Panc1 (cell line): ENCODE results near the gene KRT73. TPM values are rescaled to one million over a fixed set of nuclear protein-coding genes. Genes with fewer than 3 reads are reported as not detected.

Source experiments
- ATAC-seq: fragments of 200-7000 bp; cut with Tn5 transposase; 2 replicates; pipeline ENCODE4 v1.9.1; 2020; ENCODE audit warnings: mild to moderate bottlenecking, moderate library complexity
- BruUV-seq: library from RNA; stranded (reverse); fragments of 400-500 nt; replicated peaks from 2 replicates; lab custom pipeline; 2021; lab: Mats Ljungman, UMichigan
- CTCF ChIA-PET: fragments of 300-600 bp; sonication (Branson Sonifier 250); formaldehyde crosslinking; loops from one replicate; lab custom pipeline; 2022; ENCODE audit warnings: antibody characterized with exemption; lab: Charles Lee
- POLR2A ChIA-PET: fragments of 300-600 bp; sonication (Branson Sonifier 250); formaldehyde crosslinking; loops from one replicate; lab custom pipeline; 2022; ENCODE audit warnings: antibody characterized with exemption; lab: Charles Lee
- DNase-seq: peaks from one replicate; pipeline ENCODE4 v3.0.0-alpha.2; 2010; ENCODE audit warnings: low read depth, low spot score
- H3K27ac ChIP-seq: 2 replicates; pipeline ENCODE4 v1.5.1; 2011; ENCODE audit warnings: mild to moderate bottlenecking, low read length, inconsistent platforms
- H3K27me3 ChIP-seq: fragments of 200-500 bp; sonication (Bioruptor generic); 2 replicates; pipeline ENCODE4 v1.6.0; 2014; ENCODE audit warnings: low read length, inconsistent platforms; ENCODE audit not compliant: control insufficient read depth, insufficient read depth
- H3K36me3 ChIP-seq: fragments of 200-500 bp; sonication (Bioruptor generic); 2 replicates; pipeline ENCODE4 v1.5.1; 2014; ENCODE audit warnings: inconsistent platforms, mild to moderate bottlenecking, low read length, moderate library complexity; ENCODE audit not compliant: control insufficient read depth, insufficient read depth
- H3K4me1 ChIP-seq: 2 replicates; pipeline ENCODE4 v1.5.1; 2011; ENCODE audit warnings: inconsistent platforms, mild to moderate bottlenecking, low read length, moderate library complexity; ENCODE audit not compliant: control insufficient read depth, insufficient read depth
- H3K4me3 ChIP-seq, 2 experiments: 2 replicates each; pipeline ENCODE4 v1.5.1; 2011 to 2012; ENCODE audit warnings: low read depth in 2 of 2, low read length in 2 of 2, mild to moderate bottlenecking in 2 of 2, inconsistent platforms in 1 of 2, moderate library complexity in 1 of 2
- H3K9me3 ChIP-seq: fragments of 200-500 bp; sonication (Bioruptor generic); 2 replicates; pipeline ENCODE4 v1.5.1; 2014; ENCODE audit warnings: low read depth, mild to moderate bottlenecking, inconsistent platforms, low read length, moderate library complexity; ENCODE audit not compliant: control insufficient read depth, insufficient read depth
- POLR2AphosphoS5 ChIP-seq: IDR thresholded peaks from 2 replicates; pipeline ENCODE4 v1.6.1; 2012; ENCODE audit warnings: mild to moderate bottlenecking, low read depth, low read length, moderate library complexity
- SIN3A ChIP-seq: IDR thresholded peaks from 2 replicates; pipeline ENCODE4 v1.6.1; 2012; ENCODE audit warnings: low read depth, mild to moderate bottlenecking, low read length, moderate library complexity, borderline replicate concordance; ENCODE audit not compliant: insufficient read depth
- TCF7L2 ChIP-seq: IDR thresholded peaks from 2 replicates; pipeline ENCODE4 v1.6.1; 2011; ENCODE audit warnings: mild to moderate bottlenecking, low read depth, low read length, inconsistent platforms
- in situ Hi-C: cut with HindIII; loops from 2 replicates; pipeline ENCODE4 v1.10.0; 2016; ENCODE audit warnings: low sequenced_read_pairs, low pct_unique_long_range_greater_than_20kb
- intact Hi-C: fragments of 100-400 bp; cut with micrococcal nuclease; formaldehyde crosslinking; loops from one replicate; pipeline ENCODE4 v1.10.0; 2022; ENCODE audit not compliant: unreplicated experiment
- total RNA-seq: library from RNA; stranded (reverse); gene quantifications from one replicate; pipeline ENCODE4 v1.2.1, GENCODE V29; 2021; ENCODE audit not compliant: unreplicated experiment
- TF ChIP-seq, protein P1 (sequence below): fragments of 450-650 bp; IDR thresholded peaks from 2 replicates; pipeline ENCODE4 v1.5.1; 2017; ENCODE audit warnings: mild to moderate bottlenecking
- TF ChIP-seq, protein P2 (sequence below), 2 experiments: IDR thresholded peaks; 2 replicates each; pipeline ENCODE4 v1.6.1; 2011 to 2012; ENCODE audit warnings: low read depth in 2 of 2, control low read depth in 1 of 2, low read length in 1 of 2, mild to moderate bottlenecking in 1 of 2, moderate library complexity in 1 of 2; ENCODE audit not compliant: insufficient read depth in 1 of 2

Gene KRT73
- total RNA-seq, 1 experiment from 2014 or later, result not detected

DNA sequence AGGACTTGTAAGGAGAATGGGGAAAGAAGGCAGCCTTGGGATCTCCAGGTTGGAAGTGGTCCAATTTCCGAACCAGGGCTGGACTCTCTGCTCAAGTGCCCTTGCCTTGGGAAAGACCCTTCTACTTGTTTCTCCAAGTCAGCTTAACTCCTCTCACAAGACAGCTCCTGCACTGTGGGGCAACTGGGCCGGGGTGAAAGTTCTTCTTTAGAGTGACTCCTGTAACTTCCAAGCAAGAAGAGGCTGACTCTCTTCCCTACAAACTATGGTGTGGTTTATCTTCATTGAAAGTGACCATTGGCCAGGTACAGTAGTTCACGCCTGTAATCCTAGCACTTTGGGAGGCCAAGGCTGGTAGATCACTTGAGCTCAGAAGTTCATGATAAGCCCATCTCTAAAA lies 48.1 kb upstream of the KRT73 start:
- in situ Hi-C loops (no loop called here), intact Hi-C loops (no loop called here)
- Histone ChIP-seq H3K4me1 (no peaks in the 10 kb centered on the region), H3K27me3 (peaks cover 23% of the 10 kb centered on the region), H3K9me3 (no peaks in the 10 kb centered on the region), H3K4me3 (no peak overlapping the region), H3K36me3 (no peaks in the 10 kb centered on the region; the same call in 1 of the 2 replicates), H3K27ac (no peak overlapping the region)
- ATAC-seq, result no peak
- no TSS peak for BruUV-seq
- DNase-seq, result no peak
- no peak for TF ChIP-seq TCF7L2
- ChIA-PET CTCF (no interaction called here), POLR2A (no interaction called here)

DNA sequence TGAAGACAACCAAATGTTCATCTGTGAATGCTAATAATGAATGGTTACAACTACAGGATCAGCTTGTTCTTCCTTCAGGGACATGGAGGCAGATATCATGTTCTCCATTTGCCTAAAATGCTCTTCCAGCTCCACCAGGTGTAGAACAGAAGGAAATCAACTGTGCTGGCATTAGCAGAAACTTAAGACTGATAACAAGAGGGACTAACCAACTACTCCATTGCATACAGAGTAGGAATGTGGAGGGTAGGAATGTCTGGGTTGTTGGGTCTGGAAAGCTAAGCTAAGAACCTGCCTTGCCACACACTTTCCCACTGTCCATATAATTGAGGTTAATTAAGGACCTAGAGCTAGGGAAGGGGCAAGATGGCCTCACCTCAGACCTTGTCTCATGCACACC lies 45.1 kb upstream of the KRT73 start:
- TF ChIP-seq SIN3A (no peak), TCF7L2 (no peak)
- TF ChIP-seq, protein P1, sequence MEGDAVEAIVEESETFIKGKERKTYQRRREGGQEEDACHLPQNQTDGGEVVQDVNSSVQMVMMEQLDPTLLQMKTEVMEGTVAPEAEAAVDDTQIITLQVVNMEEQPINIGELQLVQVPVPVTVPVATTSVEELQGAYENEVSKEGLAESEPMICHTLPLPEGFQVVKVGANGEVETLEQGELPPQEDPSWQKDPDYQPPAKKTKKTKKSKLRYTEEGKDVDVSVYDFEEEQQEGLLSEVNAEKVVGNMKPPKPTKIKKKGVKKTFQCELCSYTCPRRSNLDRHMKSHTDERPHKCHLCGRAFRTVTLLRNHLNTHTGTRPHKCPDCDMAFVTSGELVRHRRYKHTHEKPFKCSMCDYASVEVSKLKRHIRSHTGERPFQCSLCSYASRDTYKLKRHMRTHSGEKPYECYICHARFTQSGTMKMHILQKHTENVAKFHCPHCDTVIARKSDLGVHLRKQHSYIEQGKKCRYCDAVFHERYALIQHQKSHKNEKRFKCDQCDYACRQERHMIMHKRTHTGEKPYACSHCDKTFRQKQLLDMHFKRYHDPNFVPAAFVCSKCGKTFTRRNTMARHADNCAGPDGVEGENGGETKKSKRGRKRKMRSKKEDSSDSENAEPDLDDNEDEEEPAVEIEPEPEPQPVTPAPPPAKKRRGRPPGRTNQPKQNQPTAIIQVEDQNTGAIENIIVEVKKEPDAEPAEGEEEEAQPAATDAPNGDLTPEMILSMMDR, result no peak
- Histone ChIP-seq H3K4me1 (no peaks in the 10 kb centered on the region), H3K4me3 (no peak overlapping the region), H3K27me3 (peaks cover 20% of the 10 kb centered on the region), H3K27ac (no peak overlapping the region), H3K36me3 (no peaks in the 10 kb centered on the region), H3K9me3 (no peaks in the 10 kb centered on the region)
- DNase-seq, result no peak
- no TSS peak for BruUV-seq
- CTCF ChIA-PET, result no interaction called here
- no peak for ATAC-seq
- POLR2A ChIA-PET, result no interaction called here
- in situ Hi-C loops (no loop called here), intact Hi-C loops (no loop called here)

DNA sequence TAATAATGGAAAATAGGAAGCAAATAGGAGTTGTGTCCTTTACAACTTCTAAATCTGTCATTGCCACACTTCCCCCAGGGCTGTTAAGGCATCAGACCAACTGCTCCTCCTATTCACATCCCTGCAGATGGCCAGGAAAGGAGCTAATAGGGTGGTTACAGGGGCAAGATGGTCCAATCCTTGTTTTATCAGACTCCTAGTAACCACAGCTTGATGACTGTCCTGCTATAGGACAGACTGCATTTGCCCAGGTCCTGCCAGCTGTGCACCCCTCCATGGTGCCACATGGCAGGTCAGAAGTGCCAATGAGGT lies 44.5 kb upstream of the KRT73 start:
- ChIA-PET POLR2A (no interaction called here), CTCF (no interaction called here)
- H3K4me3 ChIP-seq, result no peak overlapping the region
- in situ Hi-C loops (no loop called here), intact Hi-C loops (no loop called here)
- no TSS peak for BruUV-seq
- H3K4me1 ChIP-seq, result no peaks in the 10 kb centered on the region
- no peak overlapping the region for H3K27ac ChIP-seq
- H3K36me3 ChIP-seq, result no peaks in the 10 kb centered on the region
- peaks cover 20% of the 10 kb centered on the region for H3K27me3 ChIP-seq
- H3K9me3 ChIP-seq, result no peaks in the 10 kb centered on the region
- DNase-seq (no peak), ATAC-seq (no peak)
- TF ChIP-seq POLR2AphosphoS5 (no peak), TCF7L2 (no peak), SIN3A (no peak)
- TF ChIP-seq, protein P2, sequence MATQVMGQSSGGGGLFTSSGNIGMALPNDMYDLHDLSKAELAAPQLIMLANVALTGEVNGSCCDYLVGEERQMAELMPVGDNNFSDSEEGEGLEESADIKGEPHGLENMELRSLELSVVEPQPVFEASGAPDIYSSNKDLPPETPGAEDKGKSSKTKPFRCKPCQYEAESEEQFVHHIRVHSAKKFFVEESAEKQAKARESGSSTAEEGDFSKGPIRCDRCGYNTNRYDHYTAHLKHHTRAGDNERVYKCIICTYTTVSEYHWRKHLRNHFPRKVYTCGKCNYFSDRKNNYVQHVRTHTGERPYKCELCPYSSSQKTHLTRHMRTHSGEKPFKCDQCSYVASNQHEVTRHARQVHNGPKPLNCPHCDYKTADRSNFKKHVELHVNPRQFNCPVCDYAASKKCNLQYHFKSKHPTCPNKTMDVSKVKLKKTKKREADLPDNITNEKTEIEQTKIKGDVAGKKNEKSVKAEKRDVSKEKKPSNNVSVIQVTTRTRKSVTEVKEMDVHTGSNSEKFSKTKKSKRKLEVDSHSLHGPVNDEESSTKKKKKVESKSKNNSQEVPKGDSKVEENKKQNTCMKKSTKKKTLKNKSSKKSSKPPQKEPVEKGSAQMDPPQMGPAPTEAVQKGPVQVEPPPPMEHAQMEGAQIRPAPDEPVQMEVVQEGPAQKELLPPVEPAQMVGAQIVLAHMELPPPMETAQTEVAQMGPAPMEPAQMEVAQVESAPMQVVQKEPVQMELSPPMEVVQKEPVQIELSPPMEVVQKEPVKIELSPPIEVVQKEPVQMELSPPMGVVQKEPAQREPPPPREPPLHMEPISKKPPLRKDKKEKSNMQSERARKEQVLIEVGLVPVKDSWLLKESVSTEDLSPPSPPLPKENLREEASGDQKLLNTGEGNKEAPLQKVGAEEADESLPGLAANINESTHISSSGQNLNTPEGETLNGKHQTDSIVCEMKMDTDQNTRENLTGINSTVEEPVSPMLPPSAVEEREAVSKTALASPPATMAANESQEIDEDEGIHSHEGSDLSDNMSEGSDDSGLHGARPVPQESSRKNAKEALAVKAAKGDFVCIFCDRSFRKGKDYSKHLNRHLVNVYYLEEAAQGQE (IDR thresholded peaks at IDR 0.05; ENCODE audit: insufficient read depth in 1 of 2, low read depth in 2 of 2, low read length in 1 of 2), result no peak
- TF ChIP-seq, protein P1, result no peak
